Skeletal muscle tissue (tissue), 4 donors: ENCODE results near the gene SYNGR3. TPM values are rescaled to one million over a fixed set of nuclear protein-coding genes. Genes with fewer than 3 reads are reported as not detected.

ENCODE experiments used
- H3K27ac ChIP-seq: one replicate; pipeline ENCODE4 v1.7.0; 2013; ENCODE audit warnings: mild to moderate bottlenecking, low read depth, low read length, inconsistent platforms
- H3K27me3 ChIP-seq, 3 donors: one replicate each; pipeline ENCODE4 v1.7.0; 2013; ENCODE audit warnings: low read length in 3 of 3; ENCODE audit not compliant: control insufficient read depth in 3 of 3, insufficient read depth in 3 of 3
- H3K36me3 ChIP-seq, 3 donors: one replicate each; pipeline ENCODE4 v1.7.0; 2013; ENCODE audit warnings: low read length in 3 of 3; ENCODE audit not compliant: control insufficient read depth in 3 of 3, insufficient read depth in 3 of 3
- H3K4me1 ChIP-seq, 3 donors: one replicate each; pipeline ENCODE4 v1.7.0; 2013; ENCODE audit warnings: low read length in 3 of 3, mild to moderate bottlenecking in 3 of 3; ENCODE audit not compliant: control insufficient read depth in 3 of 3, insufficient read depth in 3 of 3
- H3K4me3 ChIP-seq, 3 donors: one replicate each; pipeline ENCODE4 v1.7.0; 2013; ENCODE audit warnings: low read length in 3 of 3
- H3K9ac ChIP-seq, 3 donors: one replicate each; pipeline ENCODE4 v1.7.0; 2013; ENCODE audit warnings: low read length in 3 of 3, mild to moderate bottlenecking in 3 of 3, moderate library complexity in 2 of 3, low read depth in 1 of 3
- H3K9me3 ChIP-seq, 3 donors: one replicate each; pipeline ENCODE4 v1.7.0; 2013; ENCODE audit warnings: low read length in 3 of 3; ENCODE audit not compliant: control insufficient read depth in 3 of 3
- total RNA-seq: library from RNA; depleted of rRNA; stranded (reverse); fragments of >200 nt; gene quantifications from one replicate; pipeline ENCODE4 v1.2.3, GENCODE V29; 2014
- donor health status: Osteomylitis.

The SYNGR3 gene
- total RNA-seq, 1 donor from 2014 or later: 0.52 TPM

DNA sequence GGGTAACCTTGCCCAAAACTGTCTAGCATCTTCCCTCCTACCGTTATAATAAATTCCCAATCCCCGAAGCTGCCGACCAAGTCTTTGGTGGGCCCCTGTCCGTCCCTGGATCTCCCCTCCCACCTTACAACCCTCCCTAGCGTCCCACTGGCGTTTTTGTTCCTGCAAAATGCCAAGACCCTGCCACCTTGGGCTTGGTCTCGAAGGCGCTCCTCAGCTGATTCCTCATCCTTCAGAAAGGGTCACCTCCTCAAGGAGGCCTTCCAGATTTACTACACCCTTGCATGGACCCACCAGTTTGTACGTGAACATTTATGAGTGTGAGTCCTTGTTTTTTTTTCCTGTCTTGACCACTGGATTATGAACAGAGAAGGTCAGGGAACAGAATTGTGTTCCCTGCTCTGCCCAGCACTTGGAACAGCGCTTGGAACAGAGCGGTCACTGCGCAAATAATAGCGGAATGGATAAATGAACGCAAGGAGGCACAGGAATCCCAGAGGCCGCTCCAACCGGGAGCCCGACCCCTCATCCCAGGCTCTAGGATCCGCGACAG, 6.7 kb upstream of the SYNGR3 start:
- peaks cover 7 to 23% (median 17%) of the 10 kb centered on the region in 3 donors for H3K27me3 ChIP-seq
- peaks cover 29 to 50% (median 37%) of the 10 kb centered on the region in 3 donors for H3K4me1 ChIP-seq
- no peaks in the 10 kb centered on the region for H3K9me3 ChIP-seq
- peak overlapping the region; percentile 43 to 82 (median 65) for H3K9ac ChIP-seq
- peak overlapping the region; percentile 44 for H3K27ac ChIP-seq
- H3K36me3 ChIP-seq: peaks cover 21 to 25% (median 23%) of the 10 kb centered on the region in 3 donors
- H3K4me3 ChIP-seq: peak overlapping the region; percentile 54 to 81 (median 81)

DNA sequence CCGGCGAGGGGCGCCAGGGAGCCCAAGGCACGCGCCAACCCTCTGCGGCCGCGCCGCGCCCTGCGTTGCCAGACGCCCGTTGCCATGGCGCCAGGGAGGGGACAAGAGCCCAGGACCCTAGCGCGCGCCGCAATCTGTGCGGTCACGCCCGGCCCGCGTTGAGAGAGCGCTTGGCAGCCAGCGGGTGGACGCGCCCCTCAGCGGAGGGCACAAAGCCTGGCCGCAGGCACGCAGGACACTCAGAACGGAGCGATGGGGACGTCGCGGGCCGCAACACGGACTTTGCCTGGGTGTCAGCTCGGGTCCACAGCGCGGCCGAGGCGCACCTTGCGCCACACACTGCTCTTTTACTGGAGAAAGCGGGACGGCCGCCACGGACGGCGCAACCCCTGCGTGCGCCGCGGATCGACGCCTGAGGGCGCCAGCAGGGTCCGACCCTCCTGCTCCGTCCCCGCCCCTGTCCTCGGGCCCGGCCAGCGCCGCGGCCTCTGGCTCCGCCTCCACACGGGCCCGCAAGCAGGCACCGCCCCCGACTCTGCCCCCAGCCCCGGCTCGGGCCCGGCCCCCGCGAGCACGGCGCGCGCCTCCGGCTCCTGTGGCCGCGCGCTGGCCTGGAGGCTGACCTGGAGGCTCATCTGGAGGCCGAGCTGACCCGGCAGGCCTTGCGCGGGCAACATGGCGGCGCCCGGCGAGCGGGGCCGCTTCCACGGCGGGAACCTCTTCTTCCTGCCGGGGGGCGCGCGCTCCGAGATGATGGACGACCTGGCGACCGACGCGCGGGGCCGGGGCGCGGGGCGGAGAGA, 6.0 kb upstream of the SYNGR3 start, which contains the start of gene GFER:
Gene GFER (plus strand): TSS at position 650 of the 803 bp plus-strand sequence. CDS start 26 bp downstream, at position 676.
- Histone ChIP-seq H3K9ac (peak within 1 kb of the TSS; percentile 43 to 82 (median 70)), H3K27me3 (peaks cover 12 to 27% (median 21%) of the 10 kb centered on the region in 3 donors), H3K4me3 (peak within 1 kb of the TSS; percentile 60 to 81 (median 81)), H3K27ac (peak within 1 kb of the TSS; percentile 47), H3K4me1 (peaks cover 29 to 50% (median 37%) of the 10 kb centered on the region in 3 donors), H3K36me3 (peaks cover 17 to 20% (median 18%) of the 10 kb centered on the region in 3 donors), H3K9me3 (no peaks in the 10 kb centered on the region)

DNA sequence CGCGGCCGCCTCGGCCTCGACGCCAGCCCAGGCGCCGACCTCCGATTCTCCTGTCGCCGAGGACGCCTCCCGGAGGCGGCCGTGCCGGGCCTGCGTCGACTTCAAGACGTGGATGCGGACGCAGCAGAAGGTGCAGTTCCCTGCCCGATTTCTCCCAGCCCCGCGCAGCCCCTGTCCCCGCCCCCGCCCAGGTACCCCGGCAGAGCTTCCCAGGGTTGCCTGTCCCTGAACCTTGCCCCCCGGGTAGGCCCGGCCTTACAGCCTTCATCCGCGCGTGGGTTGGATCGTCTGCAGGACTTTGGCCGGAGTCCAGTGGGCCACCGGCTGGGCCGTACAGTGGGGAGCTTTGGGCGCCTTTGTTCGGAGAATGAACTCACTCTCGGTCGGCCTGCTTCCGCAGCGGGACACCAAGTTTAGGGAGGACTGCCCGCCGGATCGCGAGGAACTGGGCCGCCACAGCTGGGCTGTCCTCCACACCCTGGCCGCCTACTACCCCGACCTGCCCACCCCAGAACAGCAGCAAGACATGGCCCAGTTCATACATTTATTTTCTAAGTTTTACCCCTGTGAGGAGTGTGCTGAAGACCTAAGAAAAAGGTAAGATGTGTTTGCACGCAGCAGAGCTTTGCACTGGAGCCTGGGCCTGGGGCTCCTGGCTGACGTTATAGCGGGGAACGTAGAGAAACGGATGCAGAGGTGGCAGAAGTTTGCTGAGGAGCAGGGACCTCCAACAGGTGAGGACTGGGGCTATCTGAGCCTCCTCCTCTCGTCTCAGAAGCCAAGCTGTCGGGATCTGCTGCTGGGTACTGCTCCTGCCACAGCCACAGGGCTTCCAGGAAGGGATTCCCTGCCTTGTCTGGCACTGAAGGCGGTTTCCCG, 5.2 kb upstream of the SYNGR3 start:
- Histone ChIP-seq H3K27ac (peak overlapping the region; percentile 47), H3K27me3 (peaks cover 20 to 32% (median 25%) of the 10 kb centered on the region in 3 donors), H3K36me3 (peaks cover 16 to 20% (median 18%) of the 10 kb centered on the region in 3 donors)

DNA sequence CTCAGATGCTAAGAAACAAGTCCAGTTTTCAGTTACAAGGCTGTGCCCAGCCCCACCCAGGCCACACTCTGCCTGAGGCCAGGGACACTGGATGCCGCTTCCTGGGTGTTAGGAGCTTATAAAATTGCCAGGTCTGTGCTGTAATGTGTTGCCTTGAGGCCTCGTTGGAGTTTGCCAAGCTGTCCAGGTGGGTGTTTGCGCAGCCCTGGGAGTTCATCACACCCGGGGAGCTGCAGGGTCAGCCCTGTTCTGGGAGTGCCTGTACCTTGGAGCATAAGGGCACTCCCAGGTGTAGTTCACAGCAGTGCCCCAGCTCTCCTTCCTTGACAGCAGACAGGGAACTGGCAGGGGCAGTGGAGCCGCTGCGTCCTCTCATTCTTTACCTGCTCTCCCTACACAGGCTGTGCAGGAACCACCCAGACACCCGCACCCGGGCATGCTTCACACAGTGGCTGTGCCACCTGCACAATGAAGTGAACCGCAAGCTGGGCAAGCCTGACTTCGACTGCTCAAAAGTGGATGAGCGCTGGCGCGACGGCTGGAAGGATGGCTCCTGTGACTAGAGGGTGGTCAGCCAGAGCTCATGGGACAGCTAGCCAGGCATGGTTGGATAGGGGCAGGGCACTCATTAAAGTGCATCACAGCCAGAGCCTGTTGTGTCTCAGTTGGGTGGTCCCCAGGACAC, 4.2 kb upstream of the SYNGR3 start:
- no peak overlapping the region for H3K27ac ChIP-seq
- H3K27me3 ChIP-seq: peaks cover 23 to 31% (median 26%) of the 10 kb centered on the region in 3 donors
- H3K36me3 ChIP-seq: peaks cover 16 to 20% (median 18%) of the 10 kb centered on the region in 3 donors
- peak overlapping the region in 1 of 3 donors; percentile 82 for H3K9ac ChIP-seq
- H3K9me3 ChIP-seq: no peaks in the 10 kb centered on the region
- H3K4me1 ChIP-seq: peaks cover 26 to 50% (median 32%) of the 10 kb centered on the region in 3 donors
- H3K4me3 ChIP-seq: peak overlapping the region in 2 of 3 donors; percentile 81

More for the DNA sequence above, 5.2 kb upstream of the SYNGR3 start:
- H3K4me1 ChIP-seq: peaks cover 29 to 56% (median 37%) of the 10 kb centered on the region in 3 donors
- H3K9me3 ChIP-seq: no peaks in the 10 kb centered on the region
- H3K9ac ChIP-seq: peak overlapping the region; percentile 33 to 82 (median 70)
- peak overlapping the region; percentile 60 to 81 (median 81) for H3K4me3 ChIP-seq

DNA sequence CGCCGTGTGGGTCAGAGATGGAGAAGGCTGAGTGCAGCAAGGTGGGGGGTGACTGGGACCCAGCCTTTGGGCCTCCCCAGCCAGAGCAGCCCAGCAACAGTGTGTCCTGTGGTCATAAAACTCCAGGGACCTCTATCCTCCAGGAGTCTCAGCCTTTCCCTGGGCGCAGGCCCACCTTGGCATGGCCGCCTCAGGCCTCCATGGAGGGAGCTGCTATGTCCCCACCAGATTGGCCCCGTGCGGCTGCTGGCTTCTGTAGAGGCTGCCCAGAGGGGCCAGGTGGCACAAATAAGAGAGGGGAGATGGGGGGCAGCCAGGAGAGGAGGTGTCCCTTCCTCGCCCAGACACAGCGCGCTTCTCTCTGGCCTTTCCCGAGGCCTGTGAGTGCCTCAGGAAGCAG, 2.6 kb upstream of the SYNGR3 start:
- H3K4me3 ChIP-seq: no peak overlapping the region
- peaks cover 33 to 46% (median 35%) of the 10 kb centered on the region in 3 donors for H3K4me1 ChIP-seq
- H3K27me3 ChIP-seq: peaks cover 34 to 40% (median 39%) of the 10 kb centered on the region in 3 donors
- no peak overlapping the region for H3K9ac ChIP-seq
- H3K27ac ChIP-seq: no peak overlapping the region
- no peaks in the 10 kb centered on the region for H3K9me3 ChIP-seq
- H3K36me3 ChIP-seq: peaks cover 16 to 20% (median 18%) of the 10 kb centered on the region in 3 donors

DNA sequence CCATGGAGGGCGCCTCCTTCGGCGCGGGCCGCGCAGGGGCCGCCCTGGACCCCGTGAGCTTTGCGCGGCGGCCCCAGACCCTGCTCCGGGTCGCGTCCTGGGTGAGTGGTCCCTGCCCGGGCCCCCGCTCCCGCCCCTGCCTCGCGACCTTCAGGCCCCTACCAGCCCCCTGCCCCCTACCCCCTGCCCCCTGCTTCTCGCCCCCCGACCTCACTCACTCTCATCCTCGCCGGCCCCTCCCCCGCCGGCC, 256 bp downstream of the SYNGR3 start:
- Histone ChIP-seq H3K36me3 (peaks cover 16 to 20% (median 18%) of the 10 kb centered on the region in 3 donors), H3K27ac (no peak overlapping the region), H3K9me3 (no peaks in the 10 kb centered on the region), H3K27me3 (peaks cover 34 to 40% (median 38%) of the 10 kb centered on the region in 3 donors), H3K9ac (no peak overlapping the region), H3K4me1 (peaks cover 17 to 28% (median 22%) of the 10 kb centered on the region in 3 donors), H3K4me3 (no peak overlapping the region)

DNA sequence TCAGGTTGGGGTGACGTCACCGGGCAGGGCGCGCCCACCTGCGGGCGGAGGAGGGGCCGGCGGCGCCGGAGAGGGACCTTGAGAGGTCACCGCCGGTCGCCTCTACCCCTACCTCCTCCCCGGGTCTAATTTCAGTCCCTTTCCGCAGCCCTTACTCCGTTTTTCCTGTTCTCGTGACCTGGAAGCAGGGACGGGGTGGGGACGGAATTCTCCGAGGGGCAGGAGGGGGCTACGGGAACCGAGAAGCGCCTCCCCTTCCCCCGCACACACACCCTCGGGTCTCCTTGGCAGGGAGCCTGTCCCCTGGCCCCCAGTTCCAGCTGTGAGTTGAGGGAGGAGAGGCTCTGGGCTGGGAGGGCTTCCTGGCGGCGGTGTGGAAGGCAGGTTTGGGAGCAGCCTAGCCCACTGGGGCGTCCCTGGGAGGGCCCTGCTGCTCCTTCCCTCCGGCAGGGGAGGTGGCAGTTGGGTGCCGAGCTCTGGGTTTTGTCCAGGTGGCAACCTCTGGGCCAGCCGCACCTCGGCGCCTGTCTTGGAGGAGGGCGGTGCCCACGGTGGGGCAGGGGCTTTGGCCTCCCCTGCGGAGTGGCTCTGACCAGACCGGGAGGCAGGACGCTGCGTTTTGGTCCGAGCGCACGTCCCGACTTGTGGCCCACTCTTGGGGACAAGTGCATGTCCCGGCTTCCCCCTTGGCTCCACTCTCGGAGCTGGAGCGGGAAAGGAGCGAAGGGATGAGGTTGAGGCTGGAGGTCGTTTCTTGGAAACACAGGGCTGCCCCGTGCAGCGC, 773 bp downstream of the SYNGR3 start:
- Histone ChIP-seq H3K4me3 (peak overlapping the region in 1 of 3 donors; percentile 35), H3K9ac (no peak overlapping the region), H3K9me3 (no peaks in the 10 kb centered on the region), H3K27ac (no peak overlapping the region), H3K27me3 (peaks cover 34 to 40% (median 38%) of the 10 kb centered on the region in 3 donors), H3K36me3 (peaks cover 14 to 18% (median 15%) of the 10 kb centered on the region in 3 donors), H3K4me1 (peaks cover 12 to 23% (median 17%) of the 10 kb centered on the region in 3 donors)

DNA sequence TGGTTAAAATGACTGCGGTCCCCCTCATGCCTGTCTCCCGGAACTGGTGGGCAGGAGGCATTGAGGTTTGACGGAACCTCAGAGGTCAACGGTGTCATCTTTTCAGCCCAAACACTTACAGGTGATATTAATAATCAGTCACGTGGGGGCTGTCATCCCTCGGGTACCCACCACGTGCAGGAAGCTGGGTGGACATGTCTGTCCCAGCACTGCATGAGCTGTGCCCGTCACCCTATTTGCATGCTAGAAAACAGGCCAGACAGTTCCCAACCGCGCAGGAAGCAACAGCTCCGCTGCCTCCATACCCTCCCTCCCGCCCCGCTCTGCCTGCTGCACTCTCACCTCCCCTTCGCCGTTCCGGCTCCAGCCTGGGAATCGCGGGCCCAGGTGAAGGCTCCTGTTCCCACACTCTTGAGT, 1.4 kb downstream of the SYNGR3 start:
- H3K36me3 ChIP-seq: peaks cover 8 to 12% (median 9%) of the 10 kb centered on the region in 3 donors
- no peaks in the 10 kb centered on the region for H3K9me3 ChIP-seq
- peaks cover 12 to 21% (median 16%) of the 10 kb centered on the region in 3 donors for H3K4me1 ChIP-seq
- H3K4me3 ChIP-seq: peak overlapping the region in 1 of 3 donors; percentile 22
- H3K27me3 ChIP-seq: peaks cover 34 to 38% (median 35%) of the 10 kb centered on the region in 3 donors
- H3K27ac ChIP-seq: no peak overlapping the region
- no peak overlapping the region for H3K9ac ChIP-seq
